Breast epithelium (tissue), 4 donors: ENCODE data around the gene AUH. TPM values are rescaled to one million over a fixed set of nuclear protein-coding genes. Genes with fewer than 3 reads are reported as not detected.

Experiments used
- DNase-seq, 2 donors: peaks; one replicate each; pipeline ENCODE4 v3.0.0-alpha.2; 2019; ENCODE audit warnings: low spot score in 2 of 2
- H3K27ac ChIP-seq, 2 donors: fragments of 200-600 bp; sonication (generic) in 1 of 2; one replicate each; pipeline ENCODE4 v1.5.1; 2016 to 2019; ENCODE audit warnings: mild to moderate bottlenecking in 1 of 2
- H3K27me3 ChIP-seq, 2 donors: fragments of 200-600 bp; sonication (generic) in 1 of 2; one replicate each; pipeline versions ENCODE4 v1.5.1 to v1.6.0; 2017 to 2019; ENCODE audit warnings: control low read depth in 1 of 2, mild to moderate bottlenecking in 1 of 2
- H3K36me3 ChIP-seq: fragments of 200-600 bp; one replicate; pipeline ENCODE4 v1.5.1; 2019
- H3K4me1 ChIP-seq, 2 donors: fragments of 200-600 bp; sonication (generic); one replicate each; pipeline ENCODE4 v1.5.1; 2016 to 2019; ENCODE audit warnings: control low read depth in 1 of 2
- H3K4me3 ChIP-seq, 3 donors: fragments of 200-600 bp; sonication (generic); 1 replicate in 2 of 3; 2 replicates in 1 of 3; pipeline ENCODE4 v1.5.1; 2016 to 2019; ENCODE audit warnings: mild to moderate bottlenecking in 3 of 3, moderate library complexity in 2 of 3
- H3K9me3 ChIP-seq, 2 donors: fragments of 200-600 bp; sonication (generic) in 1 of 2; one replicate each; pipeline ENCODE4 v1.5.1; 2016 to 2019; ENCODE audit warnings: control low read depth in 1 of 2
- POLR2A ChIP-seq: fragments of 450-650 bp; IDR thresholded peaks from one replicate; pipeline ENCODE4 v1.6.1; 2016; ENCODE audit warnings: antibody characterized with exemption, mild to moderate bottlenecking, moderate library complexity
- POLR2AphosphoS5 ChIP-seq, 3 donors: sonication (generic); formaldehyde crosslinking; IDR thresholded peaks; one replicate each; pipeline ENCODE4 v1.6.1; 2017; ENCODE audit warnings: antibody characterized with exemption in 3 of 3
- intact Hi-C: fragments of 100-400 bp; cut with DNase I; formaldehyde crosslinking; loops from one replicate; pipeline ENCODE4 v1.15.1; 2023; ENCODE audit warnings: low total_unique reads
- total RNA-seq, 3 donors: library from RNA; depleted of rRNA; stranded (reverse); fragments of >200 nt; gene quantifications; one replicate each; pipeline ENCODE4 v1.1.0, GENCODE V29; 2016
- TF ChIP-seq, protein P1 (sequence below), 3 donors: fragments of 450-650 bp; IDR thresholded peaks; one replicate each; pipeline ENCODE4 v1.5.1; 2016 to 2017; ENCODE audit warnings: antibody characterized with exemption in 3 of 3, mild to moderate bottlenecking in 3 of 3, moderate library complexity in 3 of 3

AUH gene
- total RNA-seq, 3 donors from 2014 or later = 34.2 to 64.4 (median 50.8) TPM

DNA sequence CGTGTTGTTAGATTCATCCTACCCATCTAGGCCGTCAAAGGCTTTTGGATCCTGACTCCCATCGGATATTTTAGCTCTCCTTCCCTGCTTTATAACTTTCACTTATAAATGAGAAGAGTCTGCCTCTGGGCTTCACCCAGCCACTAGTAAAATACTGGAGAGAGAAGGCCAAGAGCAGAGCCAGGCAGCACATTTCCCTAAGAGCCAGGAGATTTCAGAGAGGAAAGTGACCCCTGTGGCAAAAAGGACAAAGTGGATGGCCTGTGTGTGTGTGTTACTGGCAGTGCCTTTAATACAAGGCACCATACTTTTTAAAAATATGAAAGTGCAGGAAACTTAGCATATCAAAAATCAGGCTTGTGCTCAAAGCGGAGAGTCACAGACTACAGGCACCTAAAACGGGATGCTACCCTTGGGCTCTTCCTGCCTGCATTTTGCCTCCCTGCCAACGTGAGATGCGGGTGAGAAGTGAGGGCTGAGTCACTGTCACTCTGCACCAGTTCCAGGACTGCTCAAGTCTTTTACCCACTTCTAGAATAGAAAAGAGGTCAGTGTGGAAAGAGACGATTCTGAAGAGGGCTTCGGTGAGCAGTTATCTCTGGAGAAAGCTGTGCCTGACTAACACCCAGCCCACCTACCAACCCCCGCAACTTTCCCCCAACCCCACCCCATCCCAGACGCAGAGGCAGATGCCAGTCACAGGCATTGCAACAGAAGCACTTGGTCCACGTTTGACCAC is 46.0 kb upstream of the AUH start:
- no peaks in the 10 kb centered on the region for H3K27me3 ChIP-seq
- H3K9me3 ChIP-seq = no peaks in the 10 kb centered on the region
- H3K4me3 ChIP-seq = no peak overlapping the region
- DNase-seq = no peak
- no peaks in the 10 kb centered on the region for H3K4me1 ChIP-seq
- no peak overlapping the region for H3K27ac ChIP-seq
- intact Hi-C loops = loop anchor here (10.0 kb wide), 1 partner anchor 1657 kb away; no protein-coding TSS in a partner anchor
- H3K36me3 ChIP-seq = peaks cover 7% of the 10 kb centered on the region
- TF ChIP-seq, protein P1, sequence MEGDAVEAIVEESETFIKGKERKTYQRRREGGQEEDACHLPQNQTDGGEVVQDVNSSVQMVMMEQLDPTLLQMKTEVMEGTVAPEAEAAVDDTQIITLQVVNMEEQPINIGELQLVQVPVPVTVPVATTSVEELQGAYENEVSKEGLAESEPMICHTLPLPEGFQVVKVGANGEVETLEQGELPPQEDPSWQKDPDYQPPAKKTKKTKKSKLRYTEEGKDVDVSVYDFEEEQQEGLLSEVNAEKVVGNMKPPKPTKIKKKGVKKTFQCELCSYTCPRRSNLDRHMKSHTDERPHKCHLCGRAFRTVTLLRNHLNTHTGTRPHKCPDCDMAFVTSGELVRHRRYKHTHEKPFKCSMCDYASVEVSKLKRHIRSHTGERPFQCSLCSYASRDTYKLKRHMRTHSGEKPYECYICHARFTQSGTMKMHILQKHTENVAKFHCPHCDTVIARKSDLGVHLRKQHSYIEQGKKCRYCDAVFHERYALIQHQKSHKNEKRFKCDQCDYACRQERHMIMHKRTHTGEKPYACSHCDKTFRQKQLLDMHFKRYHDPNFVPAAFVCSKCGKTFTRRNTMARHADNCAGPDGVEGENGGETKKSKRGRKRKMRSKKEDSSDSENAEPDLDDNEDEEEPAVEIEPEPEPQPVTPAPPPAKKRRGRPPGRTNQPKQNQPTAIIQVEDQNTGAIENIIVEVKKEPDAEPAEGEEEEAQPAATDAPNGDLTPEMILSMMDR (IDR thresholded peaks at IDR 0.05) = no peak
- TF ChIP-seq POLR2A (no peak), POLR2AphosphoS5 (IDR thresholded peaks at IDR 0.05) (no peak)

DNA sequence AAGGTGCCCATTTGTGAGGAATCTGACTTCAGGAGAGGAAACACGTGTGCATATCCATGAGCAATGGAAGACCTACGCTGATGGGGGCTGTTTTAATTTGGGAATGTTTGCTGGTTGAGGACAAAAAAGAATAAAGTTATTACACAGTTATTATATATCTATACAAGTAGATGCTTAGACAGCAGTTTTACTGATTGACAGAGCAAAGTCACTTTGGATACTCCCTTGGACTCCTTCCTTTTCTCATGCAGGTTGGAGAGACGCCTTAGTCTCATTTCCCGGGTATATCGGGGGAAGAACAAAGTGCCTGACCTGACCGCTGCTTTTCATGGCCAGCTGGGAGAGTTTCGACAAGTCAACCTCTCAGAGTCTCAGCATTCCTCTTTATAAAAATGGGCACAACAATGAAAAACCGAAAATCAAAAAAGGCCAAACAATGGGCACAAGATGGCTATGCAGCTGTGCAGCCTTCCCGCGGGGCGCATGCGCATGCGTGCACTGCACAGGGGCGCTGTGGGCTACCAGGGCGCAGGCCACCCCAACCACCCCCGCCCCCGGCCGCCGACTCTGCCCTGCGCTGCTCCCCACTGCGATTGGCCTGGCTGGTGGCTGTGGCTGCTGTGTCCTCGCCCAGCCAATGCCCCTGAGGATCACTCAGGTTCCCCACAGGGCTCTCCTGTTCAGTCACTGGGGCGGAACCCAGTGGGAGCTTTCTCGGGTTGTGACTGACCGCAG is 43.8 kb upstream of the AUH start:
- no peaks in the 10 kb centered on the region for H3K4me1 ChIP-seq
- peak in 1 of 3 donors; percentile 11 for TF ChIP-seq POLR2AphosphoS5 (IDR thresholded peaks at IDR 0.05)
- TF ChIP-seq, protein P1 (IDR thresholded peaks at IDR 0.05) = no peak
- intact Hi-C loops = loop anchor here (10.0 kb wide), 1 partner anchor 1659 kb away; no protein-coding TSS in a partner anchor
- H3K36me3 ChIP-seq = peaks cover 7% of the 10 kb centered on the region
- no peak overlapping the region for H3K4me3 ChIP-seq
- H3K27ac ChIP-seq = no peak overlapping the region
- H3K27me3 ChIP-seq = no peaks in the 10 kb centered on the region
- no peaks in the 10 kb centered on the region for H3K9me3 ChIP-seq
- no peak for DNase-seq

DNA sequence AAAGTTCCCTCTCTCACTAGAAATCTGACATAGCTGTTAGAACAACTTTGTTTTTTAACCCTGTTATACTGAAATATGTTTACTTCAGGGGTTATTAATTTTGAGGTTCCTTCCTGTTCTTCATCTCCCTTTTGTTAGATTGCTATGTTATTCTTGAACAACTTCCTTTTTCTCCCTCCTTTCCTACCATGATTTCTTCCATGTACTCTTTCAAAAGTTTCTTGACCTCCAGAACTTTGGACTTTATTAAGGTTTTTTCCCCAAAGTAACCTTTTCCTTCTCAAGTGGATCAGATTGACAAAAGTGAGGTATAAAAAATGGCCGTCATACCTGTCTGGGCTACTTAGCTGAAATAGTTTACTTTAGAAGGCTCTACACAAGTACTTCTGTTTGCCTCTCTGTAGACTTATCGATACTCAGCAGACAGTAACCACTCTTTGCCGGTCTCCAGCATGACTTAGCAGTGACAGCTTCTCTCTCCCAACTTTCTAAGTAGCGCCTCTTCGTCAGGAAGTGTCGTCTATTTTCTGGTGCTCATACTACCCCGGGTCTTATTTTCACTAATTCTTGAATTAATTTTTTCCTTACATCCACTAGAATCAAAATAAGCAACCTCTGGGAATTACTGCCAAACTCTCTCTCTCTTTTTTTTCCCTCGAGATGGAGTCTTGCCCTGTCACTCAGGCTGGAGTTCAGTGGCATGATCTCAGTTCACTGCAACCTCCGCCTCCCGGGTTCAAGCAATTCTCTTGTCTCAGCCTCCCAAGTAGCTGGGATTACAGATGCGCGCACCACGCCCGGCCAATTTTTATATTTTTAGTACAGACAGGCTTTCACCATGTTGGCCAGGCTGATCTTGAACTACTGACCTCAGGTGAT is 42.2 kb upstream of the AUH start:
- Histone ChIP-seq H3K27me3 (no peaks in the 10 kb centered on the region), H3K4me1 (no peaks in the 10 kb centered on the region), H3K36me3 (no peaks in the 10 kb centered on the region), H3K4me3 (no peak overlapping the region), H3K27ac (no peak overlapping the region), H3K9me3 (no peaks in the 10 kb centered on the region)
- no peak for DNase-seq
- intact Hi-C loops = loop anchor here (10.0 kb wide), 1 partner anchor 1661 kb away; no protein-coding TSS in a partner anchor
- TF ChIP-seq POLR2AphosphoS5 (IDR thresholded peaks at IDR 0.05) (no peak), POLR2A (no peak)
- TF ChIP-seq, protein P1 (IDR thresholded peaks at IDR 0.05) = no peak

DNA sequence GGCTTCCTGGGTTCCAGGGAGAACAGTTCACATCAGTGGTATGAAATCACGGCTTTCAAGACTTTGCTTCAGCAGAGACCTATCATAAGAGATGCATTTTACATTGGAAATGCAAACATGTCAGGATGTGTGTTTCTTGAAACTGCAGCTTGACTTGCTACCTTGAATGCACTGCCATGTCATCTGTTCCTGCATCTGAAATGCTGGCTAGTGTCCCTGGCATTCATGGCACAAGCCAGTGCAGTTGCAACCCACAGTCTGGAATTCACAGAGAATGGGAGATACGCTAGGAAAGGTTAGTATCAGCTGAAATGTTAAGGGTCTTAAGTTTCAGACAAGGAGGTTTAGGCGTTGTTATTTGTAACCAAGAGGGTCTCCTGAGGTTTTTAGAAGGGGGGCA is 37.2 kb upstream of the AUH start:
- no peaks in the 10 kb centered on the region for H3K4me1 ChIP-seq
- no peak overlapping the region for H3K27ac ChIP-seq
- no peaks in the 10 kb centered on the region for H3K9me3 ChIP-seq
- no peak for DNase-seq
- H3K36me3 ChIP-seq = no peaks in the 10 kb centered on the region
- no peak overlapping the region for H3K4me3 ChIP-seq
- intact Hi-C loops = no loop called here
- TF ChIP-seq POLR2A = no peak
- TF ChIP-seq POLR2AphosphoS5 (IDR thresholded peaks at IDR 0.05) = no peak
- TF ChIP-seq, protein P1 (IDR thresholded peaks at IDR 0.05) = no peak
- H3K27me3 ChIP-seq = no peaks in the 10 kb centered on the region
